Measurements from ENCODE around the gene MRFAP1. TPM values are rescaled to one million over a fixed set of nuclear protein-coding genes. Genes with fewer than 3 reads are reported as not detected.
A peak's percentile ranks its signal among the peaks of the same experiment; 100 is the strongest.
"Not testable (repeated sequence)": the region's sequence is repeated elsewhere in the genome, so short reads cannot be mapped to it uniquely, and the experiment has no call there.

Gene MRFAP1
- total and polyA plus RNA-seq, 8 donors: 51.9 to 369 (median 186) TPM

GRCh38 chr4:6673191-6673659 is 32.7 kb downstream of the MRFAP1 start:
- TF ChIP-seq POLR2AphosphoS5 (IDR thresholded peaks at IDR 0.05) (peak in 2 of 3 donors; percentile 11 to 62), POLR2A (IDR thresholded peaks at IDR 0.05) (peak in 1 of 4 donors; percentile 31)
- DNase-seq; H3K27me3 ChIP-seq; H3K9me3 ChIP-seq; intact Hi-C loops (cut with DNase I; ENCODE audit: low total_unique reads): not testable (repeated sequence)
- H3K4me1 ChIP-seq: peaks cover 19 to 47% (median 38%) of the 10 kb centered on the region in 4 donors
- H3K36me3 ChIP-seq: peaks cover 0 to 19% (median 10%) of the 10 kb centered on the region in 4 donors
- peak overlapping the region; percentile 81 to 94 (median 89) for H3K27ac ChIP-seq
- 26 to 47% (median 41%) methylated on average over 13 to 14 of the region's 14 CpGs for WGBS, 5 donors
- H3K4me3 ChIP-seq: peak overlapping the region; percentile 85 to 95 (median 90)

- Histone ChIP-seq H3K36me3 (peaks cover 0 to 19% (median 10%) of the 10 kb centered on the region in 4 donors), H3K4me3 (peak overlapping the region; percentile 85 to 95 (median 90)), H3K27me3 (no peaks in the 10 kb centered on the region), H3K27ac (peak overlapping the region; percentile 81 to 94 (median 89)), H3K9me3 (no peaks in the 10 kb centered on the region), H3K4me1 (peaks cover 19 to 47% (median 38%) of the 10 kb centered on the region in 4 donors)
- DNase-seq: peak; percentile 95 to 99
- TF ChIP-seq CTCF (IDR thresholded peaks at IDR 0.05) (peak in 1 of 7 experiments; percentile 18), POLR2A (IDR thresholded peaks at IDR 0.05) (no peak), EP300 (IDR thresholded peaks at IDR 0.05) (no peak), POLR2AphosphoS5 (IDR thresholded peaks at IDR 0.05) (peak; percentile 79 to 95 (median 80))
- intact Hi-C loops (cut with DNase I; ENCODE audit: low total_unique reads): no loop called here
- WGBS, 5 donors: 1 to 5% (median 1%) methylated on average over 18 to 89 of the region's 89 CpGs
Measured at GRCh38 chr4:6673660-6674499, 33.4 kb downstream of the MRFAP1 start.

- WGBS, 5 donors: 3 to 6% (median 4%) methylated on average over 32 to 40 of the region's 40 CpGs
- DNase-seq: peak; percentile 58 to 87
- peak overlapping the region; percentile 81 to 94 (median 89) for H3K27ac ChIP-seq
Measured at GRCh38 chr4:6674500-6675149, 34.1 kb downstream of the MRFAP1 start.

More at GRCh38 chr4:6674500-6675149, 34.1 kb downstream of the MRFAP1 start:
- no peaks in the 10 kb centered on the region for H3K27me3 ChIP-seq
- peak overlapping the region; percentile 85 to 95 (median 90) for H3K4me3 ChIP-seq
- H3K36me3 ChIP-seq: peaks cover 0 to 16% (median 8%) of the 10 kb centered on the region in 4 donors
- TF ChIP-seq EP300 (IDR thresholded peaks at IDR 0.05) (no peak), CTCF (IDR thresholded peaks at IDR 0.05) (peak in 3 of 7 experiments; percentile 42 to 55 (median 51)), POLR2AphosphoS5 (IDR thresholded peaks at IDR 0.05) (peak in 1 of 3 donors; percentile 37), POLR2A (IDR thresholded peaks at IDR 0.05) (no peak)
- intact Hi-C loops (cut with DNase I; ENCODE audit: low total_unique reads): no loop called here
- peaks cover 19 to 47% (median 38%) of the 10 kb centered on the region in 4 donors for H3K4me1 ChIP-seq
- no peaks in the 10 kb centered on the region for H3K9me3 ChIP-seq

Measured in stomach (tissue), 9 donors.